Keratinocyte (primary cell): ENCODE results near the gene GSPT1.

Source experiments
- CTCF ChIP-seq, 3 experiments: IDR thresholded peaks in 1 of 3; conservative IDR thresholded peaks in 1 of 3; optimal IDR thresholded peaks in 1 of 3; 2 replicates in 2 of 3; 3 replicates in 1 of 3; pipeline versions ENCODE3 to v1.5.1; 2011; ENCODE audit warnings: low read length in 3 of 3, mild to moderate bottlenecking in 3 of 3, moderate library complexity in 2 of 3, control low read depth in 1 of 3, inconsistent platforms in 1 of 3; ENCODE audit not compliant: insufficient read depth in 2 of 3; ENCODE audit errors: extremely low read depth in 1 of 3
- EZH2 ChIP-seq: IDR thresholded peaks from one replicate; pipeline ENCODE4 v1.6.1; 2012; ENCODE audit warnings: inconsistent platforms, mild to moderate bottlenecking, low read length, moderate library complexity

- TF ChIP-seq EZH2 = no peak
- no peak for TF ChIP-seq CTCF (optimal IDR thresholded peaks at IDR 0.05 in 1 of 3, IDR thresholded peaks at IDR 0.05 in 1 of 3, conservative IDR thresholded peaks at IDR 0.05 in 1 of 3; ENCODE audit: extremely low read depth in 1 of 3, insufficient read depth in 2 of 3, low read length in 3 of 3)
Observed at GRCh38 chr16:11884035-11884434, 31.7 kb downstream of the GSPT1 start.
